Lung microvascular endothelial cell (primary cell): ENCODE results near the gene CISH. TPM values are rescaled to one million over a fixed set of nuclear protein-coding genes. Genes with fewer than 3 reads are reported as not detected.
A peak's percentile ranks its signal among the peaks of the same experiment; 100 is the strongest.

Experiments
- DNase-seq, 2 donors: peaks; one replicate each; pipeline versions ENCODE4 v3.0.0 to v3.0.0-alpha.2; 2010; ENCODE audit warnings: low read depth in 2 of 2
- total RNA-seq: library from RNA; depleted of rRNA; stranded (reverse); fragments of >200 nt; gene quantifications from 2 replicates; pipeline ENCODE4 v1.2.1, GENCODE V29; 2014

CISH gene
- total RNA-seq, 1 donor from 2014 or later: 0.20 TPM

DNA sequence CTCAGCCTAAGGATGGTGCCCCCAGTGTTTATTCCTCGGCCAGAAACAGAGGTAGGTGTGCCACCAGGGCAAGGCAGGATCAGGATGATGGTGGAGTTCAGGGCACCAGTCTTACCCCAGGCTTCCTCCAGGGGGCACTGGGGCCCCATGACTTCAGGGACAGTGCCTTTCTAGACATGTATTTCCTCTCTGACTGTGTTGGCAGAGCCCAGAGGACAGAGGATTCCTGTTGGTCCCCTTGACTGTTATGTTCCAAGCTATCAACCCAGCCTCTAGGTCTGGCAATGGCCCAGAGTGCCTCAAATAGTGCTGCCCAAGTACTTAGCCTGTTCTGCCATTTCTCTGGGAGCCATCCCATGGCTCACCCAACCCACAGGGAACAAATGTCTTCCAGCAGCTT is 39.4 kb downstream of the CISH start:
- DNase-seq: peak; percentile 75 to 79

DNA sequence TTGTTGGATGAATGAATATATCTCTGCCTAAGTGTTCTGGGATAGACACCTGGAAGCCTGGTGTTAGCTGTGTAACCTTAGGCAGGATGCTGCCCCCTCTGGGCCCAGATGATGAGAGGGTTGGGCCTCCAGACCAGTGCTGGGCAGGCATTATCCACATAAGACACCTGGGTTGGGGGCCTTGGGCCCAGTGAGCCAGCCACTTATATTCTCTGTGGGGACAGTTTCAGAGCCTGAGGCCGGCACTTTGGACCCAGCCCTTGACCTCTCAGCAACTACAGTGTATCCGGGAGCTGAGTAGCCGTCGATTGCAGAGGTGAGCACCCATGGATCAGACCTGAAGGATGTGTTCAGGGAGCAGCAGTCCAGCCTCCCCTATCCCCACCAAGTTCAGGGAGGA is 40.1 kb downstream of the CISH start:
- DNase-seq: no peak

- no peak for DNase-seq
These were observed 40.9 kb downstream of the CISH start for GRCh38 chr3:50570508-50571279.

DNA sequence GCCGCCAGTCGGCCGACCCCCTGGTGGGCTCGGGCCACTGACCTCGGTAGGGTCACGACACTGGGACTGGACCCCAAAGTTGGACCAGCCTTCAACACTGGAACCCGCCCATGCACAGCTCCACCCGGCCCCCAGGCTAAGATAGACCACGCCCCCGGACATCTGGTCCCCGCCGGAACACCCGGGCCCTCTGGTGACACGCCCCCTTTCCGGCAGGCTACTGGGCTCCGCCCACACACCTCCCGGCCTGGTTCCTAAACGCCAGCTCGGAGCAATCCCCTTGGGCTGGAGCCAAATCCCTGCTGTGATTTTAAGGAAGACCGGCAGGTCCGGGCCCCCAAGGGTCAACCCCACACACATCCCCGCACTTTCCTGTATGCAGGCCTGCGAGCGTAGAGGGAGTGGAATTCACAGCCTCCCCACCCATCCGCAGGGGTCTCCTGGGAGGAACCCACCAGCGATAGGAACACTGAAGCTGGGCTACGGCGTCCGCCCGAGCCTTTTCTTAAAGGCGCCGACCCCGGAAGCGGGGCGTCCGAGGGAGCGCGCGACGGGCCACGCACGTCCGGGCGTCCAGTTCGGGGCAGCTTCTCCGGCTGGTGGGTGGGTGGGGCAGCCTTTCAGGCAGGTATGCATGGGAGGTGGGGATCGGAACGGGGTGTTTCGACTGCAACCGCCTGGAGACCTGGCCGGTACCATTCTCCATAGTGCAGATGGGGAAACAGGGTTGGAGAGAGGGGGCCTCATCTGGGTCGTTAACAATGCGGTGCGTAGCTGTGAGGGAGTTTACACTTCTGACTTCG is 42.4 kb downstream of the CISH start, which contains the start of gene HEMK1:
Gene HEMK1 (plus strand): TSS at position 576 of the 803 bp plus-strand sequence. CDS start 1,583 bp downstream, outside the sequence.
- peak; percentile 87 to 92 for DNase-seq

GRCh38 chr3:50567386-50568167 is 44.0 kb downstream of the CISH start, which contains the start of gene C3orf18:
Gene C3orf18, minus strand, starts transcription at chr3:50567747. Its CDS starts 2,048 bp downstream, at chr3:50565699.
- DNase-seq: peak; percentile 81 to 84

DNA sequence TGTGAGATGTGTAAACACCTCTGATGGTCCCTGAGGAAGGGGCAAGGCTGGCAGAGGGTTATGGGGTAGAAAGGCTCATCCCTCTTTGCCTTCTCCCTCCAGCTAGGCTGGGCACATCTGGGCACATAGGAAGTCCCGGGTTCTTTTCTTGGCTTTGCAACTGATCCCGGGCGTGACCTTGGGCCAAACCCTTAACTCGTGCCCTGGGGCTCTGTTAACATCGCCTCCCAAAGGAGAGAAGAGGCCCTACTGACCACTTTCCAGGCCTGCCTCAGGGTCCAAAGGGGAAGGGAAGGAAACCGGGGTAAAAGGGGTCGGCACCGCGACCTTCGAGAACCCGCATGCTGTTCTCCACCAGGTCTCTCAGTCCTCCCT is 44.6 kb downstream of the CISH start:
- no peak for DNase-seq

- no peak for DNase-seq
These were observed 47.3 kb downstream of the CISH start for GRCh38 chr3:50564321-50564720.

DNA sequence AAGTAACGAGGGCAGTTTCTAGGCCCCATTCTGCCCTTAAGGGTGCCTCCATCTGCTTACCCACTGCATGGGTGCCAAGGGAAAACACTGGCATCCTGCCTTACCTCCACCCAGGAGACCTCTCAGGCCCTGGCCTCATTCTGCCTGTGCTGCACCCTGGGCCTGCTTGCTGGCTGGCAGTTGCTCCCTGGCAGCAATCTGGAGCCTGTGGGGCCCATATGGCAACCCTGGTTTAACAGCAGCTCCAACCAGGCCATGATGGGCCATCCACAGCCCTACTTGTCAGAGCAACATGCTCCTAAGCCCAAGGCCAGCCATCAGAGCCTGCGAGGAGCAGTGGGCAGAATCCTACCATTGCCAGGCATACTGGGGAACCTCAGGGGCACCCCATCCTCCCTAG is 47.7 kb downstream of the CISH start:
- no peak for DNase-seq

DNA sequence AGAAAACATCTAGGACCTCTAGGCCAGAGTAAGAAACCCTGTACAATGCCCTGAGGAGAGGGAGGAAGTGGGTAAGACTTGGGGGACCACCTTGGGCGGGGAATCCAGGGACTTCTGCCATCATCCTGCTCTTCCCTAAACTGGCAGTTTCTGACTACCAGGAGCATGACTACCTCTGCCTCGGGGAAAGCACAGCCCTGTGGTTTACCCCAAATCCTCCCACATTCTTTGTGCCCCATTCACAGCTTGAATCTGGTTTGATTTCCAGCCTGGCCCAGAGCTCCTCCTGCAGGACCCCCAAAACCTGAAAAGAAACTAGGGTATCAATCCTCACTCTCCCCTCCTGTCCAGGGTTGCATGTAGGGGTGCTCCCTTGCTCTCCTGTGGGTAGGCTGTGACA is 48.7 kb downstream of the CISH start:
- DNase-seq: no peak

GRCh38 chr3:50559702-50560101 is 51.9 kb downstream of the CISH start:
- no peak for DNase-seq

DNA sequence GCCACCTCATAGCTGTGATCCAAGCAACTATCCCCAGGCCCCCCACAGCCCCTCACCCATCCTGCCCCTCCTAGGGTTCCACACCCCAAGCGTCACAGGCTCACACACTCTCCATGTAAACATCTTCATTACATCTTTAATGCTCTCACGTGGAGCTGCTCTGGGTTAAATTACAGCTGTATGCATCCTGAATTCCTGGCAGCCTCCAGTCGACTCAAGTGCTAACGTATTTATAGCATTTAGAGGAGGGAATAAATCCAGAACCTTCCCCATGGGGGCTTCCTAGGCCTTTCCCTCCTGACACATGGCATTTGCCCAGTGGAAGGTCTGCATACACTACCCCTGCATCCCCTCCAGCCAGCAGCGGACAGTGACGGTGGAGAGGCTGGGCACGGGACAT is 53.7 kb downstream of the CISH start:
- no peak for DNase-seq

- DNase-seq: no peak
These were observed 54.5 kb downstream of the CISH start for GRCh38 chr3:50557106-50557505.

Other genes with a start within 250 kb of the CISH start
- gene CACNA2D2, start 108.1 kb downstream of the CISH start, total RNA-seq: under 0.01 TPM in 1 of 2 replicates, not detected in the other
- gene C3orf18, start 44.0 kb downstream of the CISH start, total RNA-seq: 0.87 and 1.4 TPM in 2 replicates
- gene HEMK1, start 42.3 kb downstream of the CISH start, total RNA-seq: 2.6 and 2.8 TPM in 2 replicates
- 2.6 and 7.0 TPM in 2 replicates for gene MAPKAPK3, start 5.4 kb upstream of the CISH start, total RNA-seq
- under 0.01 TPM in 1 of 2 replicates, not detected in the other for gene DOCK3, start 63.2 kb upstream of the CISH start, total RNA-seq